AG04450 (cell line): ENCODE data around the gene OGA. TPM values are rescaled to one million over a fixed set of nuclear protein-coding genes. Genes with fewer than 3 reads are reported as not detected.

Experiments
- CTCF ChIA-PET: fragments of 300-600, 350-600 bp; formaldehyde crosslinking; extraction: SDS; loops from one replicate; lab custom pipeline; 2022; ENCODE audit warnings: antibody characterized with exemption, inconsistent platforms; lab: Charles Lee
- POLR2A ChIA-PET: fragments of 350-600 bp; formaldehyde crosslinking; extraction: SDS; loops from one replicate; lab custom pipeline; 2021; ENCODE audit warnings: antibody characterized with exemption, inconsistent platforms; lab: Yijun Ruan, JAX
- DNase-seq: peaks from one replicate; pipeline ENCODE4 v3.0.0-alpha.2; 2011; ENCODE audit warnings: low read depth, low spot score
- H3K27ac ChIP-seq: one replicate; pipeline ENCODE4 v1.5.1; 2012; ENCODE audit warnings: low read depth, low read length, control low read depth
- H3K27me3 ChIP-seq: one replicate; pipeline ENCODE4 v1.6.0; 2012; ENCODE audit warnings: low read length; ENCODE audit not compliant: control insufficient read depth, insufficient read depth
- H3K4me3 ChIP-seq: 2 replicates; pipeline ENCODE4 v1.5.1; 2011; ENCODE audit warnings: mild to moderate bottlenecking, low read depth, low read length, control low read depth
- H3K9me3 ChIP-seq: 2 replicates; pipeline ENCODE4 v1.5.1; 2012; ENCODE audit warnings: low read length; ENCODE audit not compliant: control insufficient read depth, insufficient read depth
- polyA plus RNA-seq: library from polyadenylated mRNA; depleted of rRNA; stranded (reverse); fragments of >200 nt; gene quantifications from 2 replicates; pipeline ENCODE4 v1.2.3, GENCODE V29; 2011
- TF ChIP-seq, protein P1 (sequence below): IDR thresholded peaks from 2 replicates; pipeline ENCODE4 v1.5.1; 2011; ENCODE audit warnings: low read depth, low read length, control low read depth, inconsistent platforms

OGA gene
- polyA plus RNA-seq, 1 experiment, result 82.6 TPM

GRCh38 chr10:101824736-101825135 is 6.5 kb upstream of the OGA start:
- Histone ChIP-seq H3K27ac (peak overlapping the region; percentile 11), H3K27me3 (no peaks in the 10 kb centered on the region), H3K4me3 (no peak overlapping the region), H3K9me3 (no peaks in the 10 kb centered on the region; the same call in 1 of the 2 replicates)
- CTCF ChIA-PET, result interaction anchor here (1.0 kb wide), 1 partner anchor 12 kb away, joined by 9 read pairs; no protein-coding TSS in a partner anchor
- TF ChIP-seq, protein P1, sequence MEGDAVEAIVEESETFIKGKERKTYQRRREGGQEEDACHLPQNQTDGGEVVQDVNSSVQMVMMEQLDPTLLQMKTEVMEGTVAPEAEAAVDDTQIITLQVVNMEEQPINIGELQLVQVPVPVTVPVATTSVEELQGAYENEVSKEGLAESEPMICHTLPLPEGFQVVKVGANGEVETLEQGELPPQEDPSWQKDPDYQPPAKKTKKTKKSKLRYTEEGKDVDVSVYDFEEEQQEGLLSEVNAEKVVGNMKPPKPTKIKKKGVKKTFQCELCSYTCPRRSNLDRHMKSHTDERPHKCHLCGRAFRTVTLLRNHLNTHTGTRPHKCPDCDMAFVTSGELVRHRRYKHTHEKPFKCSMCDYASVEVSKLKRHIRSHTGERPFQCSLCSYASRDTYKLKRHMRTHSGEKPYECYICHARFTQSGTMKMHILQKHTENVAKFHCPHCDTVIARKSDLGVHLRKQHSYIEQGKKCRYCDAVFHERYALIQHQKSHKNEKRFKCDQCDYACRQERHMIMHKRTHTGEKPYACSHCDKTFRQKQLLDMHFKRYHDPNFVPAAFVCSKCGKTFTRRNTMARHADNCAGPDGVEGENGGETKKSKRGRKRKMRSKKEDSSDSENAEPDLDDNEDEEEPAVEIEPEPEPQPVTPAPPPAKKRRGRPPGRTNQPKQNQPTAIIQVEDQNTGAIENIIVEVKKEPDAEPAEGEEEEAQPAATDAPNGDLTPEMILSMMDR, result no peak
- POLR2A ChIA-PET, result no interaction called here
- no peak for DNase-seq

GRCh38 chr10:101818872-101819633 is 809 bp upstream of the OGA start:
- Histone ChIP-seq H3K4me3 (peak overlapping the region; percentile 98), H3K27ac (peak overlapping the region; percentile 57), H3K9me3 (no peaks in the 10 kb centered on the region; the same call in 1 of the 2 replicates), H3K27me3 (no peaks in the 10 kb centered on the region)
- DNase-seq, result no peak
- TF ChIP-seq, protein P1, result no peak
- ChIA-PET POLR2A (interaction anchor here (0.6 to 2.0 kb wide), 15 partner anchors 8 to 776 kb away, joined by 3 to 17 read pairs (median 4); partner anchors contain the start of genes ARMH3, DPCD, HPS6 and NPM3), CTCF (interaction anchor here (0.6 to 2.9 kb wide), 7 partner anchors 17 to 215 kb away, joined by 3 to 19 read pairs (median 5); no protein-coding TSS in a partner anchor)

DNA sequence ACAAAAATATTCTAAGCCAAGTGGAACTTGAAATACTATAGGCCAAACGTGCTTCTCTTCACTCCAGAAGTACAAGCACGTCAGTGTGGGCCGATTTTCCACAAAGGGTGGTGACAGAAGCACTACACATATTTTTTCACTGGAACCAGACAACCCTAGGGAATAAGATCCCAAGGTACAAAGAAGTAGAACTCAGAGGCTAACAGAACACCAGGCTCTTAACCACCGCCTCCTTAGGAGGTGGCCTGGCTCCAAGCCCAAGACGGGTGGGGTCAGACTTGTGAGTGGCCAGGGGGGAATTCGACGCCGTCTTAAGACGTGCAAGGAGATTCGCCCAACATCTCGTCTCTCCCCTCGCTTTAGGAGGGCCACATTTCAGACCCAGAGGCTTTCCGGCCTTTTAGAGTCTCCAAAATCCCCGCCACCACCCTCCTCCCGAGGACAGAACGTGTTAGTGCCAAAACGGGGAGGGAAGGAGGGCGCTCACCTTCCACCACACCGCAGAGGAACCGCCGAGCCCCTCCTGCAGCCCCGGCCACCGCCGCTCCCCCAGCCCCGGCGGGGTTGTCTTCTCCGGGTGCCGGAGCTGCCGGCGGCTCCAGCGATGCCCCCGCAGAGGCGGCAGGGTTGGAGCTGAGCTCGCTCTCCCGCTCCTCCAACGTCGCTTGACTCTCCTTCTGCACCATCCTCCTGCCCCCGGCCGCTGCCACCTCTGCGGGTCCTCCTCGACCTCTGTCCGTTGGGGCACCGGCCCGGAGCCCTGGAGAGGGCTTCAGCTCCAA is 716 bp downstream of the OGA start:
- TF ChIP-seq, protein P1, result no peak
- H3K27ac ChIP-seq, result peak overlapping the region; percentile 90
- no peaks in the 10 kb centered on the region for H3K27me3 ChIP-seq
- H3K9me3 ChIP-seq, result no peaks in the 10 kb centered on the region; the same call in 1 of the 2 replicates
- peak; percentile 90 for DNase-seq
- peak overlapping the region; percentile 98 for H3K4me3 ChIP-seq
- ChIA-PET POLR2A (interaction anchor here (0.6 to 2.0 kb wide), 19 partner anchors 10 to 1579 kb away, joined by 3 to 17 read pairs (median 3); partner anchors contain the start of genes ARMH3, DPCD, HPS6 and NPM3), CTCF (interaction anchor here (0.7 to 2.9 kb wide), 4 partner anchors 23 to 758 kb away, joined by 3 to 19 read pairs (median 7); no protein-coding TSS in a partner anchor)

DNA sequence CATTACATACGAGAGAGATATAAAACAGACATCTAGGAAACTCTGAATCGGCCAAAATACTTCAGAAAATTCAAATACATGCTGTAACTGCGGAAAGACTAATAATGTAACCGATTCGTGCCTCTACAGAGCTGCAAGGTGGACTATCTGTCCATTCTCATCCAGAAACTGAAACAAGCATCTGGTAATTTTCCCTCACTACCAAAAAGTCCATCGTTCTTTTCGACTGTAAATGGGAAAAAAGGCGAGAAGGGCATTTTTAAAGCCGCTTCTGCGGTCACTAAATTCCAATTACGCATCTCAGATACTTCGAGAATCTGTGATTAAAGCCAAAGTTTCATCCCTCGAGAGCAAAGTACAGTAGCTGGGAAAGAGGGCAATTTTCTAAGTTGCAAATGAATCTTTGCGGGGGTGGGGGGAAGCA is 1.3 kb downstream of the OGA start:
- Histone ChIP-seq H3K27ac (no peak overlapping the region), H3K27me3 (no peaks in the 10 kb centered on the region), H3K4me3 (peak overlapping the region; percentile 98), H3K9me3 (no peaks in the 10 kb centered on the region; the same call in 1 of the 2 replicates)
- CTCF ChIA-PET, result interaction anchor here (2.0 to 2.9 kb wide), 2 partner anchors 24 to 36 kb away, joined by 6 to 19 read pairs; no protein-coding TSS in a partner anchor
- POLR2A ChIA-PET, result no interaction called here
- TF ChIP-seq, protein P1, result no peak
- no peak for DNase-seq
